Measurements from ENCODE around the gene LHFPL6. TPM values are rescaled to one million over a fixed set of nuclear protein-coding genes. Genes with fewer than 3 reads are reported as not detected.

The LHFPL6 gene
- total RNA-seq, 4 donors from 2014 or later, result 113 to 177 (median 146) TPM

DNA sequence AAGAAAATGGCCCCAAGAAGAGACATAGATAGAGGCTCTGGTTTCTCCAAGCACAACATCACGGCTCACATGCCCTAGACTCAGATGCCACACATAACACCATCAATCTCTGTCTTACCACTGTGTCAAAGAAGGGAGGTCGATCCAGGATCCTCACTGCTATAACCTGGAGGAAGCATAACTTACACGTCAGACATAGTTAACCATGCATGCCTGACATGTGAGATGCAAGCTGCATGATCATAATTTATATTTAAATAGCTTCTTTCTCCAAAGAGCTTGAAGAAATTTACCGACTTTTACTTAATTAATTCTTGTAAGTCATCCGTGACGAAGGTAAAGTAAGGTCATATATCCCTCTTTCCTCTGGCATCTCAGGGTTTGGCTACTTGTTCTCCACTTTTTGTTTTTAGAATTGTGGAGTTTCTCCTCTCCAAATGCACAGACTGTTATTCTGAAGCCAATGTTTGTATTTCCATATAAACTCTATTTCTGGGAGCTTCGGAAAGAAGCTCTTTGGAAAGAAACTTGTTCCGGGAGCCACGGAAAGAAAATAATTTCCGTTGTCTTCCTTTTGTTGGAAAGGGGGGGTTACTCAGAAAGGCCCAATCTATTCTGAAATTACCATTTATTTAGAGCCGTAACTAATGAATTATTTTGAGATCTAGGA lies 205.6 kb downstream of the LHFPL6 start:
- Histone ChIP-seq H3K36me3 (no peaks in the 10 kb centered on the region), H3K27ac (peak overlapping the region in 1 of 4 donors; percentile 52), H3K4me3 (no peak overlapping the region), H3K9me3 (no peaks in the 10 kb centered on the region), H3K4me1 (peaks cover 0 to 35% (median 9%) of the 10 kb centered on the region in 4 donors), H3K27me3 (no peaks in the 10 kb centered on the region)
- 52 to 59% methylated on average over 11 of the region's 11 CpGs for WGBS, 2 donors
- TF ChIP-seq EP300 (IDR thresholded peaks at IDR 0.05), result no peak
- TF ChIP-seq, protein P1, sequence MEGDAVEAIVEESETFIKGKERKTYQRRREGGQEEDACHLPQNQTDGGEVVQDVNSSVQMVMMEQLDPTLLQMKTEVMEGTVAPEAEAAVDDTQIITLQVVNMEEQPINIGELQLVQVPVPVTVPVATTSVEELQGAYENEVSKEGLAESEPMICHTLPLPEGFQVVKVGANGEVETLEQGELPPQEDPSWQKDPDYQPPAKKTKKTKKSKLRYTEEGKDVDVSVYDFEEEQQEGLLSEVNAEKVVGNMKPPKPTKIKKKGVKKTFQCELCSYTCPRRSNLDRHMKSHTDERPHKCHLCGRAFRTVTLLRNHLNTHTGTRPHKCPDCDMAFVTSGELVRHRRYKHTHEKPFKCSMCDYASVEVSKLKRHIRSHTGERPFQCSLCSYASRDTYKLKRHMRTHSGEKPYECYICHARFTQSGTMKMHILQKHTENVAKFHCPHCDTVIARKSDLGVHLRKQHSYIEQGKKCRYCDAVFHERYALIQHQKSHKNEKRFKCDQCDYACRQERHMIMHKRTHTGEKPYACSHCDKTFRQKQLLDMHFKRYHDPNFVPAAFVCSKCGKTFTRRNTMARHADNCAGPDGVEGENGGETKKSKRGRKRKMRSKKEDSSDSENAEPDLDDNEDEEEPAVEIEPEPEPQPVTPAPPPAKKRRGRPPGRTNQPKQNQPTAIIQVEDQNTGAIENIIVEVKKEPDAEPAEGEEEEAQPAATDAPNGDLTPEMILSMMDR (IDR thresholded peaks at IDR 0.05), result no peak
- DNase-seq (ENCODE audit: low spot score in 2 of 2), result no peak

- H3K4me1 ChIP-seq, result peaks cover 0 to 35% (median 9%) of the 10 kb centered on the region in 4 donors
- TF ChIP-seq, protein P1 (IDR thresholded peaks at IDR 0.05), result no peak
- TF ChIP-seq POLR2A (IDR thresholded peaks at IDR 0.05), result no peak
- peak in 1 of 2 donors; percentile 10 for TF ChIP-seq EP300 (IDR thresholded peaks at IDR 0.05)
- no peaks in the 10 kb centered on the region for H3K27me3 ChIP-seq
- H3K36me3 ChIP-seq, result no peaks in the 10 kb centered on the region
- no peaks in the 10 kb centered on the region for H3K9me3 ChIP-seq
- peak overlapping the region in 3 of 4 donors; percentile 8 to 67 (median 64) for H3K27ac ChIP-seq
- WGBS, 2 donors, result 46 to 47% methylated on average over 13 of the region's 13 CpGs
- no peak for DNase-seq (ENCODE audit: low spot score in 2 of 2)
- H3K4me3 ChIP-seq, result no peak overlapping the region
These were observed 208.0 kb downstream of the LHFPL6 start for GRCh38 chr13:39394796-39395678.

- no peak overlapping the region for H3K27ac ChIP-seq
- DNase-seq (ENCODE audit: low spot score in 2 of 2), result no peak
- TF ChIP-seq POLR2A (IDR thresholded peaks at IDR 0.05), result no peak
- no peak for TF ChIP-seq EP300 (IDR thresholded peaks at IDR 0.05)
- TF ChIP-seq, protein P1 (IDR thresholded peaks at IDR 0.05), result no peak
- no peak overlapping the region for H3K4me3 ChIP-seq
- H3K27me3 ChIP-seq, result no peaks in the 10 kb centered on the region
- 73 to 85% methylated on average over 2 of the region's 2 CpGs for WGBS, 2 donors
- no peaks in the 10 kb centered on the region for H3K9me3 ChIP-seq
- H3K36me3 ChIP-seq, result no peaks in the 10 kb centered on the region
- H3K4me1 ChIP-seq, result peaks cover 0 to 26% (median 4%) of the 10 kb centered on the region in 4 donors
These were observed 211.2 kb downstream of the LHFPL6 start for GRCh38 chr13:39391761-39392160.

DNA sequence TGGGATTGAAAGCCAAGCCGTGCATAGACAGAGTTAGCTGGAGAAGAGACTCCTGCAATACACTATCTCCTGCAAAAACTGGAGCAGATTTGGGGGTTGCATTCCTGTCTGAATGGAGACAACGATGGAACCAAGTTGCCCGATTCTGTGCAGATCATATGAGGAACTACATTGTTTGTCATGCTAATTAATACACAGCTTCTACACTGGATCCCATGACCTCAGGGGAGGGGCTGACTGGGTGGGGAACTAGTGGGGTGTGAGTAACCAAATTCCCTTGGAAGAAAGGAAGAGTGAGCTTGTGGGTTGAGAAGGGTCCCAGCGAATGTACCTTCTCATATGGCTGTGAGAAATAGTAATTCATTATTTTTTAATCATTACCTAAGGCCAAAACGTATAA lies 214.0 kb downstream of the LHFPL6 start:
- Histone ChIP-seq H3K27ac (no peak overlapping the region), H3K4me1 (peaks cover 0 to 31% (median 10%) of the 10 kb centered on the region in 4 donors), H3K9me3 (no peaks in the 10 kb centered on the region), H3K4me3 (no peak overlapping the region), H3K27me3 (no peaks in the 10 kb centered on the region), H3K36me3 (no peaks in the 10 kb centered on the region)
- 59 to 74% methylated on average over 5 of the region's 5 CpGs for WGBS, 2 donors
- no peak for DNase-seq (ENCODE audit: low spot score in 2 of 2)
- TF ChIP-seq EP300 (IDR thresholded peaks at IDR 0.05) (no peak), POLR2A (IDR thresholded peaks at IDR 0.05) (no peak)
- TF ChIP-seq, protein P1 (IDR thresholded peaks at IDR 0.05), result no peak
